Retinal pigment epithelial cell (primary cell): ENCODE results near the gene SHISA5.
A peak's percentile ranks its signal among the peaks of the same experiment; 100 is the strongest.

ENCODE experiments used
- DNase-seq: peaks from one replicate; pipeline ENCODE4 v3.0.0-alpha.2; 2010; ENCODE audit warnings: low read depth
- H3K4me3 ChIP-seq: 2 replicates; pipeline ENCODE4 v1.5.1; 2011; ENCODE audit warnings: mild to moderate bottlenecking, low read length, control low read depth, moderate library complexity
- TF ChIP-seq, protein P1 (sequence below): conservative IDR thresholded peaks from 2 replicates; pipeline ENCODE4 v1.5.1; 2011; ENCODE audit warnings: low read depth, low read length, control low read depth, inconsistent platforms

Gene SHISA5

DNA sequence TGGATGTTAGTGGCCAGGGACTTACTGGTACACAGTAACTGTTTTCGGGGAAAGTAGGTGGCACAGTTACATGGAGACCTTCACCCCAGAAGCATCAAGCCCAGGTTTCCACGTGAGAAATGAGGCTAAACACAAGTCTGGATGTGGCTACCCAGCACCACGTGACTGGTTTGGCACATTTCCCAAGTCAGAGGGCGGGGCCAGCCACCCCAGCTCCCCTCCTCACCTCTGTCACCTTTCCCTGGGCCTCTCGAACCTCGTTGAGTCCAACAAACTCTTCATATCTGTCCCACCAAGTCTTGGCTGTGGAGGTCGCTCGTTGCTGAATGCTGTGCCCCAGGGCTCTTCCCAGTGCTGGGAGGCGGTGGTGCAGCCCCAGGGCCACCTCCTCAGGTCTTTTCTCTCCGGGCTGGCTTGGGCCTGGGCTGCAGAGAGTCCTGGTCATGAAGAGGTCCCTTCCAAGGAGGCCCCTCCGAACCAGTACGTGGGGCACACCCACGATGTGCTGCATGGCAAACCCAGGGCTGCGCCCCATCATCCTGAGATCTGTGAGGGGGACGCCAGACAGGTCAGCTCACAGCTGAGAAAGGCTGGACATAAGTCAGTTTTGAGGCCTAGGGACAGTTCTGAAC, 69.3 kb downstream of the SHISA5 start:
- no peak for DNase-seq
- TF ChIP-seq, protein P1, sequence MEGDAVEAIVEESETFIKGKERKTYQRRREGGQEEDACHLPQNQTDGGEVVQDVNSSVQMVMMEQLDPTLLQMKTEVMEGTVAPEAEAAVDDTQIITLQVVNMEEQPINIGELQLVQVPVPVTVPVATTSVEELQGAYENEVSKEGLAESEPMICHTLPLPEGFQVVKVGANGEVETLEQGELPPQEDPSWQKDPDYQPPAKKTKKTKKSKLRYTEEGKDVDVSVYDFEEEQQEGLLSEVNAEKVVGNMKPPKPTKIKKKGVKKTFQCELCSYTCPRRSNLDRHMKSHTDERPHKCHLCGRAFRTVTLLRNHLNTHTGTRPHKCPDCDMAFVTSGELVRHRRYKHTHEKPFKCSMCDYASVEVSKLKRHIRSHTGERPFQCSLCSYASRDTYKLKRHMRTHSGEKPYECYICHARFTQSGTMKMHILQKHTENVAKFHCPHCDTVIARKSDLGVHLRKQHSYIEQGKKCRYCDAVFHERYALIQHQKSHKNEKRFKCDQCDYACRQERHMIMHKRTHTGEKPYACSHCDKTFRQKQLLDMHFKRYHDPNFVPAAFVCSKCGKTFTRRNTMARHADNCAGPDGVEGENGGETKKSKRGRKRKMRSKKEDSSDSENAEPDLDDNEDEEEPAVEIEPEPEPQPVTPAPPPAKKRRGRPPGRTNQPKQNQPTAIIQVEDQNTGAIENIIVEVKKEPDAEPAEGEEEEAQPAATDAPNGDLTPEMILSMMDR, result no peak

DNA sequence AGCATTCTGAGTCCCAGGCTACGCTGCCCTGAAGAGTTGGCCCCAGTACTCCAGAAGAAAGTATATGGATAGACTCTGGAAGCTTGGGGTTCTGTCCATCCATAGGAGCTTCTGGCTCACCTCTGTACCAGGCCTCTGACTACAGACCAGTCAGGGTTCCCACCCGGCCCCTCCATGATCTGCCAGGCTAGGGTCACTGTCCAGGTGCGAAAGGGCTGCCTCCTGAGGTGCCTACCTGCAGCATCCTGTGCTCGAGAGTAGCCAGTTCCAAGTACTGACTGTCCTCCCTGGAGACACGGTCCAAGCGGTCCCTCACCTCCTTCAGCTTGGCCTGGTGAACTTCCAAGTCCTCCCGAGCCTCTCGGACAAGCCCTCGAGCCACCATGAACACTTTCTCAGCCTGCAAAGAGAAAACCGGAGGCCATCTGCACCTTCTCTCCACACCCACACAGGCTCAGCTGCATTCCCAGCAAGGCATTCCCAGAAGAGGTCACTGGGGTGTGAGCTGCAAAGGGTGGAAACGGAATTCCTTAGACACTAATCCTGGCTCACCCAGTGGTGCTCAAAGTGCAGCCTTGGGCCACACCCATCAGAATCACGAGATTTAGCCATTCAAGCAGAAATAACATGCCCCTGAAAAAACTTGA, 70.4 kb downstream of the SHISA5 start:
- H3K4me3 ChIP-seq, result peak overlapping the region; percentile 54
- TF ChIP-seq, protein P1, result no peak
- DNase-seq, result peak; percentile 98

More for the DNA sequence above, 69.3 kb downstream of the SHISA5 start:
- H3K4me3 ChIP-seq, result no peak overlapping the region

DNA sequence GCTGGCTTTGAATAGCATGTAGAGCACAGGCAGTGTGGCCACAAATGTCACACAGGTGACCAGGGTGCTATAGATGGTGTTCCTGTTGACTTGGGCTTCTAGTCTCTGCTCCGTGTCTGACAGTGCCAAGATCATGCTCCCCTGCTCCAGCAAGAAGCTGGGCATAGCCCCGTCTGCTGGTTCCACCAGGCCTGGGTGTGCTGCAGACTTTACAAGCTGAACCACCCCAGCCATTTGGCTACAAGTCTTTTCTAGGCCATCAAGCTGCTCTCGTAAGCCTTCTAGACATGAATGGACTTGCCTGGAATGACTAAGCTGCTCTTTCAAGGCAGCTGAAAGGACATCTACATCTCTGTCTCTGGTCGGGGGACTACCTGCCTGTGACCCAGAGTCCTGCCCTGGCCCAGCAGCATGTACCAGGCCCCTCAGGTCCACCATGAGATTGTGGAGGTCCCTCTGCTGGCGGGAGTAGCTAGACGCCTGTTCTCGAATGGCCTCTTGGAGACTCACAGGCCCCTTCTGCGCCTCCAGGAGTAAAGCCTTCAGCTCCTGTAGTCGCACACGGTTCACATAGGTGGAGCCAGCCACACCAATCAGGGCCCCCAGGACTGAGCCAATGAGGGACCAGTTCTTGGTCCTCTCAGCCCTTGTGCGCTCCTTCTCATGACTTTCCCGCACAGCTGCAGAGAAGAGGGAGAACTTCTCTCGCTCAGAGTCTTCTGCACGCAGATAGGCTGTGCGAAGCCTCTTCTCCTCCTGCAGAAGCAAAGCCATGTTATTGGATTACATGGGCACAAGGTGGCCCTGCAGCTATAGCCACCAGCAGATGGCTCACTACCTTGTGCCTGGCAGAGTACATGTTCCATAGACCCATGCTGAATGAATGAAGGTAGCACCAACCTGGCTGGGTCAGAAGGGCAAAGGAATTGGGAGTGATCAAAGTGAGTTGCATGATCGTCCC, 71.3 kb downstream of the SHISA5 start:
- H3K4me3 ChIP-seq, result peak overlapping the region; percentile 54
- TF ChIP-seq, protein P1, result peak; percentile 49
- peak; percentile 62 for DNase-seq

DNA sequence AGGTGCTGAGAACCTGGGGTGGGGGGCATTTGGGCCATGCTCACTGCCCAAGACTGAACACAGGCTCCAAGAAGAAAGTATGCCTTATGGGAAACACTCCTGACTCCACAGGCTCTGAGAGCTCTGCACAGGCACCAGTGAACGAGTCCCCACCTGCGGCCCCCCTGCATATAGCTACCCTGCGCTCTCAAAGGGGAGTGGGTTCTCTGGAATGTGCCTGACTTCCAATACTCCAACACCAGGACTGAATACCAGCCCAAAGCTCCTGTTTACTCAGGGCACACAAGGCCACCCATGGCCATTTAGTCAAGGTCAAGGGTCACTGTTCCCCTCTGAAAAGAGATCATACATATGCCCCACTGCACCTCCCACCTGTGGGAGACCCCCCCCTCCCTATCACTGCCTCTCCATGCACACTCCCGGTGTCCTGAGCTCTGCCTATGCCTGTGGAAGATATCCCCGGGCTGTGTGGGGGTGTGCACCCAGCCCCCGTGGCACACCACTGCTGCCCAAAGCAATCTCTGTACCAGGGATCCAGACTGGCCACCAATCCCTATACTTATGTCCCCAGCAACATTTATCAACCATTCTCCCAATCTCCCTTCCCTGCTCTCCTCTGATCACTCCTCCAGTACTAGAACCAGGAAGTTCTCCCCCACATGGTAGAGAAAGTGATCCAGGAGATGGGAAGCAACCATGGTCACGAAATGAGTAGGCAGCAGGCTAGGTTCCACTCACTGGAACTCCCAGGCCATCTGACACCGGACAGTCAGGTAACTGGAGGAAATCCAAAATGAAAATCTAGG, 72.5 kb downstream of the SHISA5 start:
- no peak for DNase-seq
- H3K4me3 ChIP-seq, result no peak overlapping the region
- TF ChIP-seq, protein P1, result no peak

DNA sequence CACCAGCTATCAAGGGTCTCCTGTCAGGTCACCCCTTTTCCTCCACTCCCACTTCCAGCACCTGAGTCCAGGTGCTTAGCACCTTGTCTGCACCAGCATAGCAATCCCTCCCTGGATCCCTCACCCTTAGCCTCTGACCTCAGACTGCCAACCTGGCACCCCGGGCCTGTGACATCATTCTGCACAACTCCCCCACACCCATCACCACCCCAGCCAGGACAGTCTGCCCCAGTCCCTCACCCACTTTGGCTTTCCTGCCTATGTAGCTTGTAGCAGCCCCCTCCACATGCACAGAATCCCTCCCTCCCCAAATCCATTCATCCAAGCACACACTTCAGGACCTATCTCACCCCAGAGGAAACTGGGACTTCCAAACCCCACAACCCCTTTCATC, 73.3 kb downstream of the SHISA5 start:
- H3K4me3 ChIP-seq, result no peak overlapping the region
- TF ChIP-seq, protein P1, result no peak
- DNase-seq, result no peak

DNA sequence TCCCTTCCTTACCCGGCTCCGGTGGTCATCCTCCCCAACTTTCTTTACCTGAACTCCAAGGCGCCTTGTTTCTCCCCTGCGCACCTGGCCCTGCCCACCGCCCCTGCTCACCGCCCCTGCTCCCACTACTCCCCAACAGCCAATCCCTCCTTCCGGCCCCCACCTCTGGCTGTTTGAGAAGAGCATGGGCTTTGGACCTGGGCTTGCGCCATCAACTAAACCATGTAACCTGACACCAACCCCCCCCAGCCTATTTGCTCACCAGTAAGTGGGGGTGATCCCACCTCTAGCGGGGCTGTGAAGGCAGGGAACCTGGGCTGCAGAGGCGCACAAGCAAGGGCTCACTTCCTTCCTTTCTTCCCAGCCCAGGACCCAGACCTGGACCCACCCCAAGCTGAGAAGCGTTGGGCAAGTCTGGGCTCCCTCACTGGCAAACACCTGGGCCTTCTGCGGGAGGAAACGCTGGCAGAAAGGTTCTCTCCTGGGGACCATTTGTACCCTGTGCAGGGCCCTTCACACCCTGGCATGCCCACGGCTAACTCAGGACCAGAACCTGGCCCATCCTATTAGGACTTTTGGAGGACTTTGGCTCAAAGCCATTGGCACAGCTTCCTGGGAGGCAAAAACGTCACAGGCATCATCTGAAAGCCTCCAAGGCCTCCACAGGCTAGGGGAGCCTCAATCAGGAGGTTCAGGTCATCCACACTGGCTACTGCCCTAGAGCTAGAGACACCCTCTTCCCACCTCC, 73.8 kb downstream of the SHISA5 start, which contains the start of gene PLXNB1:
Gene PLXNB1, minus strand, starts transcription at position 127 of the 748 bp plus-strand sequence. CDS start 5,475 bp downstream, outside the sequence.
- DNase-seq, result peak; percentile 81
- H3K4me3 ChIP-seq, result peak within 1 kb of the TSS; percentile 69
- TF ChIP-seq, protein P1, result no peak
